Activated CD4-positive, alpha-beta T cell treated with anti-CD3 and anti-CD28 coated beads, Interleukin-2, amount 10 ng/mL, durations not matched to agents 24 days and 14 days (primary cell): Measurements from ENCODE around the gene NUMBL. TPM values are rescaled to one million over a fixed set of nuclear protein-coding genes. Genes with fewer than 3 reads are reported as not detected.
"Not testable (repeated sequence)": the region's sequence is repeated elsewhere in the genome, so short reads cannot be mapped to it uniquely, and the experiment has no call there.

Experiments
- DNase-seq: peaks from one replicate; pipeline ENCODE4 v3.0.0; 2022
- H3K27ac Mint-ChIP-seq: one replicate; pipeline ENCODE4 v1.8.0; 2022; ENCODE audit warnings: mild to moderate bottlenecking, mixed read lengths
- H3K27me3 Mint-ChIP-seq: one replicate; pipeline ENCODE4 v1.8.0; 2022; ENCODE audit warnings: mixed read lengths
- H3K36me3 Mint-ChIP-seq: one replicate; pipeline ENCODE4 v1.8.0; 2022; ENCODE audit warnings: low read depth, mild to moderate bottlenecking, mixed read lengths
- H3K4me1 Mint-ChIP-seq: one replicate; pipeline ENCODE4 v1.8.0; 2021; ENCODE audit warnings: mixed read lengths
- H3K4me3 Mint-ChIP-seq: one replicate; pipeline ENCODE4 v1.8.0; 2022; ENCODE audit warnings: mild to moderate bottlenecking, moderate library complexity, mixed read lengths
- H3K9me3 Mint-ChIP-seq: one replicate; pipeline ENCODE4 v1.8.0; 2021; ENCODE audit warnings: mixed read lengths
- intact Hi-C: fragments of 100-400 bp; cut with micrococcal nuclease; formaldehyde crosslinking; loops from one replicate; pipeline ENCODE4 v1.15.1; 2023
- total RNA-seq: library from RNA; stranded (reverse); gene quantifications from 2 replicates; pipeline ENCODE4 v1.2.3, GENCODE V29; 2022

NUMBL gene
- total RNA-seq, 1 donor from 2014 or later: 18.9 TPM

- Mint-ChIP-seq H3K27ac (no peak overlapping the region), H3K36me3 (no peaks in the 10 kb centered on the region), H3K9me3 (no peaks in the 10 kb centered on the region), H3K27me3 (peaks cover 6% of the 10 kb centered on the region), H3K4me1 (peaks cover 13% of the 10 kb centered on the region), H3K4me3 (no peak overlapping the region)
- intact Hi-C loops: no loop called here
- DNase-seq: no peak
These were observed 31.3 kb downstream of the NUMBL start for GRCh38 chr19:40659116-40659515.

GRCh38 chr19:40658031-40658430 lies 32.4 kb downstream of the NUMBL start:
- Mint-ChIP-seq H3K9me3 (no peaks in the 10 kb centered on the region), H3K4me3 (no peak overlapping the region), H3K4me1 (peaks cover 3% of the 10 kb centered on the region), H3K27me3 (peaks cover 6% of the 10 kb centered on the region), H3K27ac (no peak overlapping the region), H3K36me3 (no peaks in the 10 kb centered on the region)
- intact Hi-C loops: no loop called here
- DNase-seq: no peak

- intact Hi-C loops, H3K4me3 Mint-ChIP-seq, H3K9me3 Mint-ChIP-seq, DNase-seq, H3K36me3 Mint-ChIP-seq, H3K27ac Mint-ChIP-seq, H3K4me1 Mint-ChIP-seq, H3K27me3 Mint-ChIP-seq: not testable (repeated sequence)
These were observed 34.8 kb downstream of the NUMBL start for GRCh38 chr19:40655684-40656083.

GRCh38 chr19:40652303-40652702 lies 38.1 kb downstream of the NUMBL start:
- H3K36me3 Mint-ChIP-seq, H3K4me3 Mint-ChIP-seq, DNase-seq, H3K4me1 Mint-ChIP-seq, intact Hi-C loops, H3K9me3 Mint-ChIP-seq, H3K27me3 Mint-ChIP-seq, H3K27ac Mint-ChIP-seq: not testable (repeated sequence)

- H3K27me3 Mint-ChIP-seq: peaks cover 6% of the 10 kb centered on the region
- DNase-seq: no peak
- H3K27ac Mint-ChIP-seq: no peak overlapping the region
- no peaks in the 10 kb centered on the region for H3K9me3 Mint-ChIP-seq
- no peaks in the 10 kb centered on the region for H3K36me3 Mint-ChIP-seq
- peaks cover 4% of the 10 kb centered on the region for H3K4me1 Mint-ChIP-seq
- intact Hi-C loops: no loop called here
- H3K4me3 Mint-ChIP-seq: no peak overlapping the region
These were observed 39.6 kb downstream of the NUMBL start for GRCh38 chr19:40650749-40651305.

- H3K4me1 Mint-ChIP-seq, H3K9me3 Mint-ChIP-seq, DNase-seq, H3K36me3 Mint-ChIP-seq, H3K4me3 Mint-ChIP-seq, intact Hi-C loops, H3K27ac Mint-ChIP-seq, H3K27me3 Mint-ChIP-seq: not testable (repeated sequence)
These were observed 40.4 kb downstream of the NUMBL start for GRCh38 chr19:40649903-40650675.

GRCh38 chr19:40646743-40647254 lies 43.7 kb downstream of the NUMBL start:
- intact Hi-C loops: no loop called here
- no peak for DNase-seq
- Mint-ChIP-seq H3K4me1 (peaks cover 6% of the 10 kb centered on the region), H3K27me3 (peaks cover 8% of the 10 kb centered on the region), H3K36me3 (no peaks in the 10 kb centered on the region), H3K9me3 (no peaks in the 10 kb centered on the region), H3K27ac (no peak overlapping the region), H3K4me3 (no peak overlapping the region)

GRCh38 chr19:40642757-40643305 lies 47.6 kb downstream of the NUMBL start:
- Mint-ChIP-seq H3K27me3 (peaks cover 6% of the 10 kb centered on the region), H3K4me3 (no peak overlapping the region), H3K4me1 (peaks cover 6% of the 10 kb centered on the region), H3K9me3 (no peaks in the 10 kb centered on the region), H3K36me3 (no peaks in the 10 kb centered on the region), H3K27ac (no peak overlapping the region)
- DNase-seq: no peak
- intact Hi-C loops: no loop called here

GRCh38 chr19:40642051-40642706 lies 48.3 kb downstream of the NUMBL start:
- Mint-ChIP-seq H3K27ac (no peak overlapping the region), H3K36me3 (no peaks in the 10 kb centered on the region), H3K27me3 (peaks cover 6% of the 10 kb centered on the region), H3K9me3 (no peaks in the 10 kb centered on the region), H3K4me3 (no peak overlapping the region), H3K4me1 (peaks cover 6% of the 10 kb centered on the region)
- intact Hi-C loops: no loop called here
- DNase-seq: no peak

GRCh38 chr19:40641281-40641680 lies 49.2 kb downstream of the NUMBL start:
- Mint-ChIP-seq H3K9me3 (no peaks in the 10 kb centered on the region), H3K36me3 (no peaks in the 10 kb centered on the region), H3K27ac (no peak overlapping the region), H3K4me1 (peaks cover 4% of the 10 kb centered on the region), H3K27me3 (peaks cover 2% of the 10 kb centered on the region), H3K4me3 (no peak overlapping the region)
- intact Hi-C loops: no loop called here
- no peak for DNase-seq

- Mint-ChIP-seq H3K27ac (no peak overlapping the region), H3K9me3 (no peaks in the 10 kb centered on the region), H3K27me3 (peaks cover 1% of the 10 kb centered on the region), H3K36me3 (no peaks in the 10 kb centered on the region), H3K4me3 (no peak overlapping the region), H3K4me1 (peaks cover 3% of the 10 kb centered on the region)
- DNase-seq: no peak
- intact Hi-C loops: no loop called here
These were observed 49.7 kb downstream of the NUMBL start for GRCh38 chr19:40640744-40641143.

GRCh38 chr19:40639638-40639982 lies 50.8 kb downstream of the NUMBL start:
- Mint-ChIP-seq H3K9me3 (no peaks in the 10 kb centered on the region), H3K4me1 (peaks cover 4% of the 10 kb centered on the region), H3K36me3 (no peaks in the 10 kb centered on the region), H3K27me3 (peaks cover 8% of the 10 kb centered on the region), H3K27ac (no peak overlapping the region), H3K4me3 (no peak overlapping the region)
- intact Hi-C loops: no loop called here
- no peak for DNase-seq

- H3K4me3 Mint-ChIP-seq: no peak overlapping the region
- H3K27me3 Mint-ChIP-seq: peaks cover 12% of the 10 kb centered on the region
- no peaks in the 10 kb centered on the region for H3K9me3 Mint-ChIP-seq
- no peak for DNase-seq
- intact Hi-C loops: no loop called here
- no peak overlapping the region for H3K27ac Mint-ChIP-seq
- H3K36me3 Mint-ChIP-seq: no peaks in the 10 kb centered on the region
- H3K4me1 Mint-ChIP-seq: peaks cover 7% of the 10 kb centered on the region
These were observed 52.1 kb downstream of the NUMBL start for GRCh38 chr19:40638327-40638726.

GRCh38 chr19:40633207-40633606 lies 57.2 kb downstream of the NUMBL start:
- intact Hi-C loops: no loop called here
- Mint-ChIP-seq H3K4me3 (no peak overlapping the region), H3K4me1 (peaks cover 11% of the 10 kb centered on the region), H3K36me3 (peaks cover 9% of the 10 kb centered on the region), H3K9me3 (no peaks in the 10 kb centered on the region), H3K27me3 (peaks cover 12% of the 10 kb centered on the region), H3K27ac (no peak overlapping the region)
- DNase-seq: no peak
